HEK293T (cell line): ENCODE results near the gene OPCML.

Experiments
- BHLHE40 ChIP-seq: fragments of 450-650 bp; IDR thresholded peaks from 2 replicates; pipeline ENCODE4 v1.6.1; 2016; ENCODE audit warnings: mild to moderate bottlenecking, moderate library complexity, borderline replicate concordance
- CTBP1 ChIP-seq: fragments of 450-650 bp; IDR thresholded peaks from 2 replicates; pipeline ENCODE4 v1.6.1; 2016; ENCODE audit warnings: borderline replicate concordance
- FOXA1 ChIP-seq: fragments of 450-650 bp; IDR thresholded peaks from 2 replicates; pipeline ENCODE4 v1.6.1; 2016; ENCODE audit warnings: mild to moderate bottlenecking
- HDGF ChIP-seq: fragments of 450-650 bp; IDR thresholded peaks from 2 replicates; pipeline ENCODE4 v1.6.1; 2017; ENCODE audit warnings: antibody characterized with exemption, borderline replicate concordance
- TF ChIP-seq, protein P1 (sequence below): fragments of 450-650 bp; IDR thresholded peaks from 2 replicates; pipeline ENCODE4 v1.6.1; 2016

DNA sequence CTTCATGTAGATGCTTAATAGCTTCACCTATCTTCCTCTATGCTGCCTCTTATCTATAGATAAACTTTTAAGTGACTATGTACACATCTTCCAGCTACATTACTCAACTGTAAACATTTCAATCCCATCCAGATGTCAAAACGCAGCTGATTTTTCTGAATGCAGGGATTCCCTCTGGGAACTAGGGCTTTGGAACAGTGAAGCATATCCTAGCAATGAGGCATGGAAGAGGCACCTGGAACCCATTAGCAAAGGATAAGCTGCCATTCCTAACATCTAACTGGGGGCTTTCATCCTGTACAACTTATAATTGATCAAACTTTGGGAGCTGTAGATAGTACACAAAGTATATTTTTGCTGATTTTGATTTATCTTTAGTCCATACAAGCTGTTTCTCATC, 40.8 kb upstream of the OPCML start:
- TF ChIP-seq BHLHE40 (no peak), FOXA1 (no peak), HDGF (no peak), CTBP1 (no peak)
- TF ChIP-seq, protein P1, sequence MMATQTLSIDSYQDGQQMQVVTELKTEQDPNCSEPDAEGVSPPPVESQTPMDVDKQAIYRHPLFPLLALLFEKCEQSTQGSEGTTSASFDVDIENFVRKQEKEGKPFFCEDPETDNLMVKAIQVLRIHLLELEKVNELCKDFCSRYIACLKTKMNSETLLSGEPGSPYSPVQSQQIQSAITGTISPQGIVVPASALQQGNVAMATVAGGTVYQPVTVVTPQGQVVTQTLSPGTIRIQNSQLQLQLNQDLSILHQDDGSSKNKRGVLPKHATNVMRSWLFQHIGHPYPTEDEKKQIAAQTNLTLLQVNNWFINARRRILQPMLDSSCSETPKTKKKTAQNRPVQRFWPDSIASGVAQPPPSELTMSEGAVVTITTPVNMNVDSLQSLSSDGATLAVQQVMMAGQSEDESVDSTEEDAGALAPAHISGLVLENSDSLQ, result no peak
